GM12875 (cell line): ENCODE results near the gene CR1.
"Not testable (repeated sequence)": the region's sequence is repeated elsewhere in the genome, so short reads cannot be mapped to it uniquely, and the experiment has no call there.

Experiments used
- H3K4me3 ChIP-seq: one replicate; pipeline ENCODE4 v1.5.1; 2011; ENCODE audit warnings: low read depth, low read length, control low read depth
- CTCF ChIP-seq: IDR thresholded peaks from 2 replicates; pipeline ENCODE4 v1.5.1; 2011; ENCODE audit warnings: low read depth, mild to moderate bottlenecking, control low read depth, inconsistent platforms, low read length, moderate library complexity, borderline replicate concordance; ENCODE audit not compliant: insufficient read depth

CR1 gene

GRCh38 chr1:207578796-207579435 is 83.0 kb downstream of the CR1 start:
- H3K4me3 ChIP-seq: no peak overlapping the region
- TF ChIP-seq CTCF: no peak

DNA sequence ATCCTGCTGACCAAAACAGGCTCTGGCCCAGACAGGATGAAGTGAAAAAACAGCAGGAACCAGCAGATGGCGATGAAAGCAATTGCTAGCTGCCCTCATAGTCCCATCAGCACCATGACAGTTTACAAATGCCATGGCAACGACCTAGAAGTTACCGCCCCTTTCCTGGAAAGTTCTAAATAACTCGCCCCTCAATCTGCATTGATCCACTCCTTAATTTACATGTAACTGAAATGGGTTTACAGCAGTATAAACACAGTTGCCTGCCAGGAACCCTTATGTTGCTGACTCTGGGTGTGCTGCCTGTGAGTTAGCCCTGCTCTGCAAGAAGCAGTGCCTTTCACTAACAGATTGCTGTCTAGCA is 83.5 kb downstream of the CR1 start:
- no peak overlapping the region for H3K4me3 ChIP-seq
- TF ChIP-seq CTCF: peak; percentile 65; the same call in 1 of the 2 replicates

GRCh38 chr1:207581496-207582153 is 85.7 kb downstream of the CR1 start:
- H3K4me3 ChIP-seq: no peak overlapping the region
- TF ChIP-seq CTCF: no peak

DNA sequence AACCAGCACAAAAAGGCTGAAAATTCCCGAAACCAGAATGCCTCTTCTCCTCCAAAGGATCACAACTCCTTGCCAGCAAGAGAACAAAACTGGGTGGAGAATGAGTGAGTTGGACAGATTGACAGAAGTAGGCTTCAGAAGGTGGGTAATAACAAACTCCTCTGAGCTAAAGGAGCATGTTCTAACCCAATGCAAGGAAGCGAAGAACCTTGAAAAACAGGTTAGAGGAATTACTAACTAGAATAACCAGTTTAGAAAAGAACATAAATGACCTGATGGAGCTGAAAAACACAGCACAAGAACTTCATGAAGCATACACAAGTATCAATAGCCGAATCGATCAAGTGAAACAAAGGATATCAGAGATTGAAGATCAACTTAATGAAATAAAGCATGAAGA is 93.5 kb downstream of the CR1 start:
- H3K4me3 ChIP-seq: not testable (repeated sequence)

DNA sequence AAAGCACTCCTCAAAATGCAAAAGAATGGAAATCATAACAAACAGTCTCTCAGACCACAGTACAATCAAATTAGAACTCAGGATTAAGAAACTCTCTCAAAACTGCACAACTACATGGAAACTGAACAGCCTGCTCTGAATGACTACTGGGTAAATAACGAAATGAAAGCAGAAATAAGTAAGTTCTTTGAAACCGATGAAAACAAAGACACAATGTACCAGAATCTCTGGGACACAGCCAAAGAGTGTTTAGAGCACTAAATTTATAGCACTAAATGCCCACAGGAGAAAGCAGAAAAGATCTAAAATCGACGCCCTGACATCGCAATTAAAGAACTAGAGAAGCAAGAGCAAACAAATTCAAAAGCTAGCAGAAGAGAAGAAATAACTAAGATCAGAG is 95.2 kb downstream of the CR1 start:
- not testable (repeated sequence) for H3K4me3 ChIP-seq

GRCh38 chr1:207594095-207594494 is 98.1 kb downstream of the CR1 start:
- H3K4me3 ChIP-seq: not testable (repeated sequence)

DNA sequence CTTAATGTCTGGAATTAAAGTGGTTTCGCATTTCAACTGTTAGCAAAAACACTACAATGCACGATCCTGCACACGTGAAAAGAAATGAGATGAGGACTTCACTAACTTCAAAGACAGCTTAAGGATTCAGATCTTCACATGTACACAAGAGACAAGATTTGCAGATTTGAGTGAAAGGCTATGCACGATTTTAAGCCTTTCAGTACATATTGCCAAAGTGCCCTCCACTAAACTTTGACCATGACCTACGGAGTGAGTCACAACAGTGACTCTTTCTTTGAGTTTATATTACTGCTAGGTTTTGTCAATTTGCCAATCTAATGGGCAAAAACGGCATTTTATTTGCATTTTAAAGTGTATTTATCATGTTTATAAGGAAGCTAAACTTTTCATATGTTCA is 107.8 kb downstream of the CR1 start:
- no peak for TF ChIP-seq CTCF
- no peak overlapping the region for H3K4me3 ChIP-seq

DNA sequence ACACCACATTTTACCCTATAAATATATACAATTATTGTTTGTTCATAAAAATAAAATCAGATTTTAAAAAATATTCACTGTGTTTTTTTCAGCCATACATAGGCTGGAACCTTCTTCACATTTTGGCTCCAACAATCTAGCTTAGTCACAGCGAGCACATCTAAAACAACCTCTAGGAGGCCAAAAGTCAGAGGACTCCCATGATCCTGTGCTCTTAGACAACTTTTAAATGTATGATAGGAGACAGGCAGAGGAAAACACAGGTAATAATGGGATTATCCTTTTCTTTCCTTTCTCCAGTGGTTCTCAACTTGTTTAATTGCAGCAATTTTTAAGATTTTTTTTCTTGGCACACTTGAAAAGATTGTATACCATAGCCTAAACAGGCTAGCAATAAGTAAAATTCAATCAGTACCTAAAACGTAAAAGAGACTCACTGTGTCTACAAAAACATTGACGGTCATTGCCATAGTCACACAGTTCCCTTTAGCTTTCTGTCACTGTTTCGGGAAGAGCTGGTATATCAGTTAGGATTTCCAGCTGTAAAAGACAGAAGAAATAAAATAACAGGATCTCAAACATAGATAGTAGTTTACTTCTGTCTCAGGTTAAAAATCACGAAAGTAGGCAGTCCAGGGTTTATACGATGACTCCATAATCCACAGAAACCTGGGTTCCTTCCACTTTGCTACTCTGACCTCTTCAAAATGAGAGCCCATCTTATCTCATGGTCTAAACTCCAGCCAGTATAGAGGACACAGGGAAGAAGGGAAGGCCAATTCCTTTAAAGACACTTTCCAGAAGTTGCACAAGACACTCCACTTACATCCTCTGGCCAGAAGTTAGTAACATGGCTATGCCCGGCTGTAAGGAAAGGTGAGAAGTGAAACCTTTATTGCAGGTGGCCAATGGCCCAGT is 109.7 kb downstream of the CR1 start:
- TF ChIP-seq CTCF: no peak
- H3K4me3 ChIP-seq: no peak overlapping the region
